A549 (cell line): Measurements from ENCODE around the gene ALDH4A1. TPM values are rescaled to one million over a fixed set of nuclear protein-coding genes. Genes with fewer than 3 reads are reported as not detected.

Source experiments
- ATAC-seq, 2 experiments: fragments of 200-7000 bp in 1 of 2; fragments of >200 bp in 1 of 2; cut with Nextera tagmentation in 1 of 2; cut with Tn5 transposase in 1 of 2; 3 replicates each; pipeline versions ENCODE4 v1.8.0 to v1.9.1; 2018 to 2020; ENCODE audit warnings: mild to moderate bottlenecking in 1 of 2, moderate library complexity in 1 of 2
- CTCF ChIA-PET: fragments of 300-600 bp; sonication (Branson Sonifier 250); formaldehyde crosslinking; extraction: SDS; loops from one replicate; lab custom pipeline; 2021; ENCODE audit warnings: antibody characterized with exemption, inconsistent platforms; lab: Yijun Ruan, JAX
- POLR2A ChIA-PET: fragments of 350-600 bp; formaldehyde crosslinking; extraction: SDS; loops from one replicate; lab custom pipeline; 2021; ENCODE audit warnings: antibody characterized with exemption, inconsistent platforms; lab: Yijun Ruan, JAX
- DNase-seq, 2 experiments: peaks; one replicate each; pipeline versions ENCODE4 v3.0.0 to v3.0.0-alpha.2; 2011 to 2016; ENCODE audit warnings: low read depth in 1 of 2, low spot score in 1 of 2
- FAIRE-seq: peaks from 2 replicates; lab custom pipeline; 2011; peaks lifted over from hg19 to GRCh38; lab: Jason Lieb, UNC
- H3K27ac ChIP-seq, 2 experiments: fragments of >200 bp; sonication (Bioruptor Twin); formaldehyde crosslinking; 3 replicates each; pipeline ENCODE4 v1.5.1; 2016 to 2017
- H3K4me1 ChIP-seq: fragments of >200 bp; sonication (Bioruptor Twin); formaldehyde crosslinking; 3 replicates; pipeline ENCODE4 v1.6.1; 2016
- H3K4me2 ChIP-seq: fragments of >200 bp; sonication (Bioruptor Twin); formaldehyde crosslinking; 3 replicates; pipeline ENCODE4 v1.6.1; 2016
- H3K4me3 ChIP-seq: fragments of >200 bp; sonication (Bioruptor Twin); formaldehyde crosslinking; 3 replicates; pipeline ENCODE4 v1.5.1; 2016
- H3K9me3 ChIP-seq: fragments of >200 bp; sonication (Bioruptor Twin); formaldehyde crosslinking; 3 replicates; pipeline ENCODE4 v1.6.1; 2016
- BHLHE40 ChIP-seq: IDR thresholded peaks from 2 replicates; pipeline ENCODE4 v1.6.1; 2012; ENCODE audit warnings: low read depth, low read length, inconsistent platforms
- CBX2 ChIP-seq: fragments of 200-600 bp; sonication (generic); IDR thresholded peaks from 2 replicates; pipeline ENCODE4 v1.6.1; 2016; ENCODE audit warnings: low read depth, mild to moderate bottlenecking, borderline replicate concordance
- CBX8 ChIP-seq: fragments of 200-600 bp; sonication (generic); IDR thresholded peaks from 2 replicates; pipeline ENCODE4 v1.6.1; 2016
- CHD2 ChIP-seq: fragments of 150-350 bp; IDR thresholded peaks from 2 replicates; pipeline ENCODE4 v1.6.1; 2014; ENCODE audit warnings: low read length; ENCODE audit not compliant: partially characterized antibody
- CTCF ChIP-seq: fragments of >200 bp; sonication (Bioruptor Twin); formaldehyde crosslinking; IDR thresholded peaks from 3 replicates; pipeline ENCODE4 v1.5.1; 2016
- EHF ChIP-seq: fragments of 250-450 bp; sonication (Bioruptor Pico); IDR thresholded peaks from 2 replicates; pipeline ENCODE4 v1.5.0; 2020; ENCODE audit warnings: mild to moderate bottlenecking
- FOSL2 ChIP-seq, 2 experiments: fragments of 450-650 bp in 1 of 2; fragments of >200 bp in 1 of 2; sonication (Bioruptor Twin) in 1 of 2; formaldehyde crosslinking; IDR thresholded peaks; 2 replicates each; pipeline versions ENCODE4 v1.5.0 to v1.6.1; 2016 to 2020; ENCODE audit warnings: mild to moderate bottlenecking in 1 of 2, moderate library complexity in 1 of 2
- FOXS1 ChIP-seq: fragments of 250-450 bp; sonication (Bioruptor Pico); IDR thresholded peaks from 2 replicates; pipeline ENCODE4 v1.5.0; 2020; ENCODE audit warnings: mild to moderate bottlenecking, moderate library complexity
- GATA3 ChIP-seq: IDR thresholded peaks from 2 replicates; pipeline ENCODE4 v1.6.1; 2012; ENCODE audit warnings: borderline replicate concordance
- HES2 ChIP-seq: fragments of >200 bp; sonication (Bioruptor Twin); formaldehyde crosslinking; IDR thresholded peaks from 2 replicates; pipeline ENCODE4 v1.6.1; 2016
- HEYL ChIP-seq: fragments of 250-450 bp; sonication (Bioruptor Pico); IDR thresholded peaks from 2 replicates; pipeline ENCODE4 v1.8.0; 2021; ENCODE audit warnings: mild to moderate bottlenecking, moderate library complexity
- HMGXB4 ChIP-seq: fragments of 250-450 bp; sonication (Bioruptor Pico); IDR thresholded peaks from 2 replicates; pipeline ENCODE4 v1.5.0; 2021; ENCODE audit warnings: mild to moderate bottlenecking, moderate library complexity, borderline replicate concordance
- HOXA7 ChIP-seq: fragments of 250-450 bp; sonication (Bioruptor Pico); IDR thresholded peaks from 2 replicates; pipeline ENCODE4 v1.5.0; 2020; ENCODE audit warnings: mild to moderate bottlenecking, moderate library complexity
- JUNB ChIP-seq: fragments of >200 bp; sonication (Bioruptor Twin); formaldehyde crosslinking; IDR thresholded peaks from 2 replicates; pipeline ENCODE4 v1.6.1; 2016
- KDM1A ChIP-seq: fragments of 200-600 bp; sonication (generic); IDR thresholded peaks from 2 replicates; pipeline ENCODE4 v1.6.1; 2016; ENCODE audit warnings: low read depth, mild to moderate bottlenecking
- MAFK ChIP-seq: fragments of 450-650 bp; IDR thresholded peaks from 2 replicates; pipeline ENCODE4 v1.6.1; 2014; ENCODE audit not compliant: partially characterized antibody
- PBX3 ChIP-seq: IDR thresholded peaks from 2 replicates; pipeline ENCODE4 v1.6.1; 2012
- POLR2A ChIP-seq: IDR thresholded peaks from 2 replicates; pipeline ENCODE4 v1.6.1; 2012; ENCODE audit warnings: mild to moderate bottlenecking, low read length
- POLR2AphosphoS2 ChIP-seq: conservative IDR thresholded peaks from 2 replicates; pipeline ENCODE4 v1.6.1; 2012; ENCODE audit warnings: low read length, improper control_type of control experiment, inconsistent platforms
- RAD21 ChIP-seq, 2 experiments: fragments of >200 bp in 1 of 2; sonication (Bioruptor Twin) in 1 of 2; formaldehyde crosslinking in 1 of 2; IDR thresholded peaks in 1 of 2; conservative IDR thresholded peaks in 1 of 2; 2 replicates in 1 of 2; 3 replicates in 1 of 2; pipeline ENCODE4 v1.6.1; 2012 to 2018; ENCODE audit warnings: inconsistent platforms in 1 of 2
- SMC3 ChIP-seq: fragments of >200 bp; sonication (Bioruptor Twin); formaldehyde crosslinking; IDR thresholded peaks from 3 replicates; pipeline ENCODE4 v1.6.1; 2018; ENCODE audit warnings: inconsistent platforms
- USF2 ChIP-seq: fragments of 450-650 bp; IDR thresholded peaks from 2 replicates; pipeline ENCODE4 v1.6.1; 2014; ENCODE audit warnings: antibody characterized with exemption
- ZNF302 ChIP-seq: fragments of 250-450 bp; sonication (Bioruptor Pico); IDR thresholded peaks from 2 replicates; pipeline ENCODE4 v1.9.0; 2021; ENCODE audit warnings: inconsistent platforms, mild to moderate bottlenecking, moderate library complexity
- WGBS: methylation state at CpG from one replicate; pipeline ENCODE4 v1.1.6; 2017; ENCODE audit errors: missing lambda C conversion rate; 5-methylcytosine and 5-hydroxymethylcytosine counted together
- polyA plus RNA-seq, 4 experiments: library from polyadenylated mRNA; depleted of rRNA in 3 of 4; stranded (reverse); fragments of >200 nt; fragmentation: RNase III in 1 of 4; extraction: RNeasy Plus Mini Kit Qiagen cat#74134 plus additional on column Dnase treatment in 1 of 4; gene quantifications; 2 replicates in 3 of 4; 3 replicates in 1 of 4; pipeline ENCODE4 v1.2.3, GENCODE V29; 2011 to 2017

Gene ALDH4A1
- polyA plus RNA-seq, 2 of the 4 experiments (the other 2 are of a cell fraction), result 9.4 to 15.4 TPM

GRCh38 chr1:18921516-18922251 lies 19.3 kb upstream of the ALDH4A1 start:
- H3K4me2 ChIP-seq, result peak overlapping the region; percentile 83
- CTCF ChIA-PET, result interaction anchor here (0.6 to 8.8 kb wide), 9 partner anchors 9 to 240 kb away, joined by 3 to 77 read pairs (median 3); no protein-coding TSS in a partner anchor
- WGBS, result 79% methylated on average over 17 of the region's 17 CpGs

GRCh38 chr1:18920931-18921330 lies 18.6 kb upstream of the ALDH4A1 start:
- 96% methylated on average over 7 of the region's 7 CpGs for WGBS
- no peak for TF ChIP-seq HES2
- TF ChIP-seq FOSL2 (IDR thresholded peaks at IDR 0.05), result no peak
- no peak for TF ChIP-seq FOSL2 (CRISPR knock-in tag; IDR thresholded peaks at IDR 0.05)
- no peak for TF ChIP-seq CBX8
- TF ChIP-seq PBX3, result no peak
- no peak overlapping the region for H3K4me2 ChIP-seq
- no peak for ATAC-seq
- H3K9me3 ChIP-seq, result no peaks in the 10 kb centered on the region
- no peak overlapping the region for H3K4me3 ChIP-seq
- H3K4me1 ChIP-seq, result peaks cover 46% of the 10 kb centered on the region
- H3K27ac ChIP-seq, result peak overlapping the region in 1 of 2 experiments; percentile 94; a peak in 2 of 6 replicates
- ChIA-PET CTCF (interaction anchor here (1.0 to 8.8 kb wide), 6 partner anchors 8 to 175 kb away, joined by 3 to 77 read pairs (median 6); no protein-coding TSS in a partner anchor), POLR2A (no interaction called here)
- DNase-seq, result no peak
- FAIRE-seq, result no peak

More at GRCh38 chr1:18921516-18922251, 19.3 kb upstream of the ALDH4A1 start:
- peaks cover 53% of the 10 kb centered on the region for H3K4me1 ChIP-seq
- no peaks in the 10 kb centered on the region for H3K9me3 ChIP-seq
- ATAC-seq (peak in 1 of 2 experiments; percentile 16; a peak in 2 of 6 replicates), DNase-seq (no peak), FAIRE-seq (no peak)
- TF ChIP-seq RAD21 (conservative IDR thresholded peaks at IDR 0.05 in 1 of 2, IDR thresholded peaks at IDR 0.05 in 1 of 2) (peak; percentile 29 to 31; a peak in 2 of 5 replicates), HMGXB4 (CRISPR knock-in tag) (no peak), CTCF (peak; percentile 20; the same call in 1 of the 3 replicates), SMC3 (peak; percentile 24; the same call in 1 of the 3 replicates)
- peak overlapping the region; percentile 89 to 94 for H3K27ac ChIP-seq
- no peak overlapping the region for H3K4me3 ChIP-seq
- POLR2A ChIA-PET, result interaction anchor here (0.5 kb wide), 1 partner anchor 690 kb away, joined by 3 read pairs; no protein-coding TSS in a partner anchor

GRCh38 chr1:18919956-18920355 lies 17.6 kb upstream of the ALDH4A1 start:
- ChIA-PET POLR2A (no interaction called here), CTCF (interaction anchor here (1.5 to 8.8 kb wide), 2 partner anchors 7 to 152 kb away, joined by 3 to 77 read pairs; no protein-coding TSS in a partner anchor)
- FAIRE-seq, result no peak
- no peaks in the 10 kb centered on the region for H3K9me3 ChIP-seq
- 92% methylated on average over 12 of the region's 12 CpGs for whole genome bisulfite sequencing
- no peak overlapping the region for H3K4me3 ChIP-seq
- H3K4me2 ChIP-seq, result no peak overlapping the region
- no peak for DNase-seq
- H3K4me1 ChIP-seq, result peaks cover 44% of the 10 kb centered on the region
- no peak overlapping the region for H3K27ac ChIP-seq
- TF ChIP-seq HEYL (CRISPR knock-in tag), result no peak
- no peak for TF ChIP-seq FOSL2 (IDR thresholded peaks at IDR 0.05)
- no peak for TF ChIP-seq FOSL2 (CRISPR knock-in tag; IDR thresholded peaks at IDR 0.05)
- no peak for TF ChIP-seq GATA3
- no peak for TF ChIP-seq CBX2
- TF ChIP-seq HES2, result no peak
- no peak for TF ChIP-seq POLR2A
- no peak for TF ChIP-seq ZNF302 (CRISPR knock-in tag)
- TF ChIP-seq BHLHE40, result no peak
- TF ChIP-seq EHF (CRISPR knock-in tag), result no peak
- no peak for TF ChIP-seq FOXS1 (CRISPR knock-in tag)
- TF ChIP-seq CBX8, result no peak
- TF ChIP-seq HOXA7 (CRISPR knock-in tag), result no peak
- no peak for TF ChIP-seq CHD2
- no peak for TF ChIP-seq JUNB
- TF ChIP-seq USF2, result no peak
- no peak for TF ChIP-seq SMC3
- TF ChIP-seq MAFK, result no peak
- TF ChIP-seq RAD21 (conservative IDR thresholded peaks at IDR 0.05 in 1 of 2, IDR thresholded peaks at IDR 0.05 in 1 of 2), result no peak
- TF ChIP-seq KDM1A, result no peak
- TF ChIP-seq POLR2AphosphoS2, result no peak
- no peak for ATAC-seq
